IPS-NIHi11 (cell line): ENCODE data around the gene FBXL17.

Experiments
- DNase-seq: peaks from one replicate; pipeline ENCODE4 v3.0.0; 2012; ENCODE audit warnings: mixed read lengths, low spot score

FBXL17 gene

DNA sequence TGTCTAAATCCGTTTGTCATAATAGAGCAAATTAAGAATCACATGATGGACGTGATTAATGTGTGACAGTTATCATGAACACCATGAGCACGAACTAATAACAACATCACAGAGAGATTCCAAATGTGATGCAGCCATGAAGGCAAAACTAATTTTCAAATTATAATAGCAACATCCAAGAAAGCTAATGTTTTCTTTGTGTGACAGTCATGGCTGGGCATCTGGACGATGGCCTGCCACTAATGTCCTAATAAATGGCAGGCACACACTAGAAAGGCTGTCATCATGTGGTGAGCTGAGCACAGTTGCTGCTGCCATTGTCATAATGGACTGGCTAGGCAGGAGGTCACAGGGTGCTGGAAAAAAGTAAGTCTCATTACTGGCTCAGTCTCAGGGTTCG lies 431.1 kb downstream of the FBXL17 start:
- DNase-seq = no peak

- DNase-seq = no peak
These were observed 432.1 kb downstream of the FBXL17 start for GRCh38 chr5:107949688-107950341.

DNA sequence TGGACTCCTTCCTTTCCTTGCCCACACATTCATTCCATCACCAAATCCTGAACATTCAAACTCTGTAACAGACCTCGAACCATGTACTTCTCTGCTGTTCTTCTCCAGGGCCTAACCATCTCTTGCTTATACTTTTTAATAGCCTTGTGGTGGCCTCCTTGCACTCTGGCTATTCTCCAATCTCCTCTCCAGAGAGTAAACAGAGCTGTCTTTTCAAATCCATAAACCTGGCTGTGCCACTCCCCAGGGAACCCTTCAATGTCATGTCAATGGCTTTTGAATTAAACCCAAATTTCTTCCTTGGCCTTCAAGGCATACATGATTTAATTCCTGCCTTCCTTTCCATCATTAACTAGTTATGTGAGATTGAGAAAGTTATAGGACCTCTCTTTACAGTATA lies 433.5 kb downstream of the FBXL17 start:
- DNase-seq = no peak

GRCh38 chr5:107945061-107945460 lies 436.8 kb downstream of the FBXL17 start:
- no peak for DNase-seq

DNA sequence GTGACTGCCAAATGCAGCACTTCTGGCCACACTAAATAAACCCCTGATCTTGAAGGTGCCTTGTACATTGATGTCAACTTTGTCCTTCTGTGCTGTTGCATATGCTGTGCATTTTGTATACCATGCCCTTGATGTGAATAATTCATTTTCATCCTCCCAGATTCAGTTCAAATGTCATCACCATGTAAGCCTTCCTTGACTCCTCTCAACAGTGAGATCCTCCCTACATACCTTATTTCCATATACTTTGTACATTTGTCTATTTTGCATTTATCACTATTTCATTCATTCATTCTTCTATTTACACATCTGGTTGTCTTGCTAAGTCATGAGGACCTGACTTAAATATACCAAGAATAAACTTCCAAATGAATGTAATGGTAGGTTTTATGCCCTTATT lies 438.0 kb downstream of the FBXL17 start:
- DNase-seq = no peak

DNA sequence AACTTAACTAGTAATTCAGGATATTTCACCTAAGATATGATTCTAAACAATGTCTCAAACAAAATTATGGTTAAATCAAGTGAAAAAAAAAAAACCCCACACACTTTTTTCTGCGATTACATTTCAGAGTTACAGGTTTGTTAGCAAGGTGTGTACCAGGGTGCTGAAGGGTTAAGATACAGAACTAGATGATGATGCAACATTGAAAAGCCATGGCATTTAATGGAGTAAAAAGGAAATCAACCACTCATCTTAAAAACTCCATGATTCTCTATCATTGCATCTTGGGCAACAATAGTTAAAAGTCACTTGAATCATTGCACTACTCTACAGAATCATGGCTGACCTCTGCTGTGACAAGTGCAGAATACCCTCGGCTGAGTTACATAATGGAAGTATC lies 440.9 kb downstream of the FBXL17 start:
- DNase-seq = no peak

GRCh38 chr5:107937651-107938355 lies 444.1 kb downstream of the FBXL17 start:
- DNase-seq = no peak

GRCh38 chr5:107937204-107937603 lies 444.7 kb downstream of the FBXL17 start:
- DNase-seq = peak; percentile 23

GRCh38 chr5:107936515-107936914 lies 445.4 kb downstream of the FBXL17 start:
- no peak for DNase-seq

GRCh38 chr5:107935645-107936044 lies 446.3 kb downstream of the FBXL17 start:
- no peak for DNase-seq

- no peak for DNase-seq
These were observed 448.6 kb downstream of the FBXL17 start for GRCh38 chr5:107933326-107933725.

DNA sequence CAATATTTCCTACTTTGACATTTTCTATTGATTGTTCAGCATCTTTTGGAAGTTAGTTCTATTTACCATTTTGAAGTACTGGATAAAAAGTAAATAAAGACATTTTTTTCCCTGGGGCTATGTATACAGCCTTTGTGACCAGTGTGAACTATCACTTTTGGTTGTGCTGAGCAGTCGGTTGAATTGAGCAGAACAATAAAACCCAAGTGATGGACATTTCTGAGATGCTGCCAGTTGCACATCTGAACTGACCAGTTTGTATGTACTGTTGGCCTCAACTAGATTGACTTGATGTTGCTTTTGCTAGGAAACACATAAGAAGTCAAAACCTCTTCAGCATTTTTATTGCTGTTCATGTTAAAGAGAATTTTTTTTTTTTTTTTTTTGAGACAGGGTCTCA lies 451.0 kb downstream of the FBXL17 start:
- no peak for DNase-seq

DNA sequence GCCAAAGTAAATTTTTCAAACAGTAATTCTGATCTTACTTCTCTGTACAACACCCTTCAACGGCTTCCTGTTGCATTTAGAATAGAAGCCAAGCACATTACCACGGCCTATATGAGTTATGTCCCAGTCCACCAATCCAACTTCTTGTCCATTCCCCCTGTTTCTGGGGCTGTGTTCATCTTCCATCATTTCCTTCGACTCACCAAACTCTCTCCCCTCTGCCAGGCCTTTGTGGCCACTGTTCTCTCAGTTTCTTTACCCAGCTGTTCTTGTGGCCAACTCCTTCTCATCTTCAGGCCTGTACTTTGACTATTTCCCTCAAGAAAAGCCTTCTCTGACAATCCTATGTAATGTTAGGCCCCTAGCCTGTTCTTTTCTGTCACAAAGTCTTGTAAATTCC lies 451.8 kb downstream of the FBXL17 start:
- DNase-seq = no peak

- no peak for DNase-seq
These were observed 452.8 kb downstream of the FBXL17 start for GRCh38 chr5:107929080-107929479.

- DNase-seq = no peak
These were observed 455.8 kb downstream of the FBXL17 start for GRCh38 chr5:107926121-107926520.

GRCh38 chr5:107925200-107925599 lies 456.7 kb downstream of the FBXL17 start:
- no peak for DNase-seq

DNA sequence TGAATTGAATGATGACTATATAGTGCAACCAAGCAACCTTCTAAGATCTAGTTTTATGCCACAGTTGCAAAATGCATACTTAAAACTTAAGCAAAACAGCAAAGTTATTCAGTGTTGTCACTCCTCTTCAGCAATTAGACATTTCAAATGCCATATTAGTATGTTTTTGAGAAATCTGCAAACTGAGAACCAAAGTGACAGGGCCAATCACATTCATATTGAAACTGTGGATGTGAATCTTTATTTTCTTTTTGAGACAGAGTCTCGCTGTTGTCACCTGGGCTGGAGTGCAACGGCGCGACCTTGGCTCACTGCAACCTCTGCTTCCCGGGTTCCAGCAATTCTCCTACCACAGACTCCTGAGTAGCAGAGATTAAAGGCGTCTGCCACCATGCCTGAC lies 461.9 kb downstream of the FBXL17 start:
- no peak for DNase-seq

DNA sequence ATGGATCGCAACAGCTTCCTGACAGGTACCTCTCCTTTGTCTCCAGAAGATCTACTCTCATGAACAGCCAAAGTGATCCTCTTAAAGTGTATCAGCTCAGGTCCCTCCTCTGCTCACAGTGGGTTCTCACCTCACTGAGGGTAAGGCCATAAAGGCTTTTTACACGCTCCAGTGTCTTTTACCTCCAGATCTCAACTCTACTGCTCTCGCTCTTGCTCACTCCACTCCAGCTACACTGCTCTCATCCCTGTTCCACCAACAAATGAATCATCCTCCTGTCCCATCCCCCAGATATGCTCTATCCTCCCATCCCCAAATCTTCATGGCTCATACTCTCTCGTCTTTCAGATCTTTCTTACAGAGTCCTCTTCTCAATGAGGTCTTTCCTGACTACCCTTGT lies 462.5 kb downstream of the FBXL17 start:
- no peak for DNase-seq

DNA sequence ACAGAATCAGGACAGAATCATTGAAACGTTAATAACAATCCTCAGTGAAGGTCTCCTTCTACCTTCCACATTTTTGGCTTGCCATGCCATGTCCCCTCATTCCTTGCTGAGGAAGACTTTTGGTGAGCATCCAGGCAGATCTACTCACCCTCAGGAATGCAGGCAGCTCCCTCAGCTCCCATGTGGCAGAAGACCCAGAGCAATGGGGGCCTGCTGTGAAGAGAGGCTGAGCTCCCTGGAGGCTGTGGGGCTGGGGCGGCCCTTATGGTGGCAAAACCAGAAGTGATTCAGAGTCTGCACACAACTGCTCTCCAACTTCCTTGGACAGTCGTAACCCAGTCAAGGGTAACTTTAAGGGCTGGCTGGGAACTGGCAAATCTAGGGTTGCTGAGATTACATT lies 463.9 kb downstream of the FBXL17 start:
- DNase-seq = no peak

- DNase-seq = no peak
These were observed 464.9 kb downstream of the FBXL17 start for GRCh38 chr5:107916731-107917725.

- DNase-seq = no peak
These were observed 466.6 kb downstream of the FBXL17 start for GRCh38 chr5:107915176-107915812.

GRCh38 chr5:107913494-107913893 lies 468.4 kb downstream of the FBXL17 start:
- DNase-seq = no peak
